GM21423 (cell line): Measurements from ENCODE around the gene UBTD1.

Experiments
- ATAC-seq: cut with Tn5 transposase; IDR thresholded peaks from one replicate; pipeline ENCODE4 v1.9.1; 2021; ENCODE audit warnings: mild to moderate bottlenecking, moderate library complexity; ENCODE audit not compliant: unreplicated experiment

UBTD1 gene

GRCh38 chr10:97482381-97482780 is 16.3 kb upstream of the UBTD1 start:
- ATAC-seq = no peak

GRCh38 chr10:97483506-97483905 is 15.2 kb upstream of the UBTD1 start:
- ATAC-seq = no peak

- no peak for ATAC-seq
These were observed 14.8 kb upstream of the UBTD1 start for GRCh38 chr10:97483921-97484320.

- no peak for ATAC-seq
These were observed 13.0 kb upstream of the UBTD1 start for GRCh38 chr10:97485647-97486281.

GRCh38 chr10:97490592-97490991 is 8.1 kb upstream of the UBTD1 start:
- ATAC-seq = no peak

- ATAC-seq = no peak
These were observed 4.6 kb upstream of the UBTD1 start for GRCh38 chr10:97494151-97494550.

GRCh38 chr10:97494863-97495506 is 3.7 kb upstream of the UBTD1 start:
- ATAC-seq = no peak

- peak; percentile 27 for ATAC-seq
These were observed 1.1 kb upstream of the UBTD1 start for GRCh38 chr10:97497572-97498075.

GRCh38 chr10:97498076-97498840 is 466 bp upstream of the UBTD1 start, which contains the start of gene MMS19:
TSS of gene MMS19 (minus strand) at chr10:97498422. CDS start at chr10:97498384, 38 bp downstream.
- ATAC-seq = peak; percentile 88

- ATAC-seq = no peak
These were observed 1.0 kb downstream of the UBTD1 start for GRCh38 chr10:97499561-97500296.

- ATAC-seq = no peak
These were observed 1.5 kb downstream of the UBTD1 start for GRCh38 chr10:97500297-97500575.

GRCh38 chr10:97502916-97503315 is 4.2 kb downstream of the UBTD1 start:
- no peak for ATAC-seq

- ATAC-seq = no peak
These were observed 4.7 kb downstream of the UBTD1 start for GRCh38 chr10:97503406-97503805.

GRCh38 chr10:97505152-97505551 is 6.4 kb downstream of the UBTD1 start:
- ATAC-seq = no peak

- no peak for ATAC-seq
These were observed 7.7 kb downstream of the UBTD1 start for GRCh38 chr10:97506199-97506991.

- ATAC-seq = no peak
These were observed 9.6 kb downstream of the UBTD1 start for GRCh38 chr10:97508342-97508741.

- no peak for ATAC-seq
These were observed 10.5 kb downstream of the UBTD1 start for GRCh38 chr10:97509120-97509680.

GRCh38 chr10:97510686-97511085 is 12.0 kb downstream of the UBTD1 start:
- no peak for ATAC-seq

- ATAC-seq = no peak
These were observed 13.2 kb downstream of the UBTD1 start for GRCh38 chr10:97511711-97512440.
